HG02981 (cell line): ENCODE data around the gene WSB2.
"Not testable (repeated sequence)": the region's sequence is repeated elsewhere in the genome, so short reads cannot be mapped to it uniquely, and the experiment has no call there.

Source experiments
- ATAC-seq: cut with Tn5 transposase; IDR thresholded peaks from one replicate; pipeline ENCODE4 v1.9.1; 2021; ENCODE audit warnings: mild to moderate bottlenecking, moderate library complexity; ENCODE audit not compliant: unreplicated experiment

WSB2 gene

GRCh38 chr12:118061011-118061872, at the start of gene WSB2:
WSB2 (minus strand) TSS chr12:118061179; CDS start chr12:118061048, 131 bp downstream.
- ATAC-seq = peak; percentile 40

- no peak for ATAC-seq
Measured at GRCh38 chr12:118109088-118109487, 48.1 kb upstream of the WSB2 start.

GRCh38 chr12:118107694-118108093, 46.7 kb upstream of the WSB2 start:
- ATAC-seq = no peak

- ATAC-seq = no peak
Measured at GRCh38 chr12:118107011-118107410, 46.0 kb upstream of the WSB2 start.

GRCh38 chr12:118103601-118104382, 42.8 kb upstream of the WSB2 start, which contains the start of gene VSIG10:
VSIG10 (minus strand) TSS chr12:118104011; CDS start chr12:118103671, 340 bp downstream.
- no peak for ATAC-seq

GRCh38 chr12:118103201-118103600, 42.2 kb upstream of the WSB2 start:
- no peak for ATAC-seq

- no peak for ATAC-seq
Measured at GRCh38 chr12:118102609-118103008, 41.6 kb upstream of the WSB2 start.

- no peak for ATAC-seq
Measured at GRCh38 chr12:118102070-118102469, 41.1 kb upstream of the WSB2 start.

GRCh38 chr12:118101051-118101450, 40.1 kb upstream of the WSB2 start:
- no peak for ATAC-seq

- ATAC-seq = no peak
Measured at GRCh38 chr12:118098911-118099671, 38.1 kb upstream of the WSB2 start.

GRCh38 chr12:118098401-118098800, 37.4 kb upstream of the WSB2 start:
- ATAC-seq = no peak

- no peak for ATAC-seq
Measured at GRCh38 chr12:118094039-118094438, 33.1 kb upstream of the WSB2 start.

GRCh38 chr12:118089782-118090181, 28.8 kb upstream of the WSB2 start:
- no peak for ATAC-seq

GRCh38 chr12:118082161-118082560, 21.2 kb upstream of the WSB2 start:
- ATAC-seq = no peak

GRCh38 chr12:118081521-118081920, 20.5 kb upstream of the WSB2 start:
- ATAC-seq = not testable (repeated sequence)

- no peak for ATAC-seq
Measured at GRCh38 chr12:118073768-118074167, 12.8 kb upstream of the WSB2 start.

- ATAC-seq = no peak
Measured at GRCh38 chr12:118070650-118071049, 9.7 kb upstream of the WSB2 start.

- ATAC-seq = no peak
Measured at GRCh38 chr12:118068445-118068844, 7.5 kb upstream of the WSB2 start.

GRCh38 chr12:118065380-118065779, 4.4 kb upstream of the WSB2 start:
- ATAC-seq = no peak

- ATAC-seq = peak; percentile 40
Measured at GRCh38 chr12:118064608-118065007, 3.6 kb upstream of the WSB2 start.
